T-helper 1 cell (primary cell): ENCODE measurements around the gene DCBLD1.

Source experiments
- DNase-seq, 5 donors: peaks; one replicate each; pipeline ENCODE4 v3.0.0-alpha.2; 2012 to 2020

DCBLD1 gene

DNA sequence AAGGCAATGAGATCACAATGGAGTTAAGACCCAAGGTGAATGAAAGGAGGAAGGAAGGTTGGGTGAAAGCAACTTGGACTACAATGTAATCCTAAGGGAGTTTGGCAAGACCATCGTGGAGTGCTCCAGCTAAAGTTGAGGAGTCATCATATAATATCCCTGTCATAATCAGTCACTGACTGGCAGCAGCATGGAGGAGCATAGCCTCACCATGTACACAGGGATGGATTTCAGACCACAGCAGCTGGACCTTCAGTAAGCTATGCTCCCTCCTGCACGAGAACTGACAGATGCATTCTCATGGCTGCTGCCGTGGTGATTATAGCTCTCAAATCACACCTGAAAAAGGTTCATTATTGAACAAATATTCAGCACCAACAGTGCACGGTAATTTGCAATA is 76.8 kb downstream of the DCBLD1 start:
- no peak for DNase-seq

DNA sequence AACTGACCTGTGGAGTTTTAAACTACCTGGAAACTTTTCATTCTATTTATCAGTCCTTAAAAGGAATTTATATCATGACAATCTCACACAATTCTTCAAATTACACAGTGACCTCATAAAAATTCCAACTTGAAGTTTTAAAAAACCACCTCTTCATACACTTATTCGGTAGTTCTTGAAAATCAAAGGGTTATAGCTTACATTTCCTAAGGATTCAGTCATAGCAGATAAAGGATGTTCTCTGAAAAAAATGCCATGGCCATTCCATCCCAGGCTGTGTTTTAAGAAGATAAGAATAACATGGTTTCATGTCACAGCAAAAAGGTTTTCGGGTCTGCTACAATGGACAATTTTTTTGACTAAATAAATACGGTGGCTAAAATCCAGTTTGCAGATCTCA is 78.7 kb downstream of the DCBLD1 start:
- no peak for DNase-seq

DNA sequence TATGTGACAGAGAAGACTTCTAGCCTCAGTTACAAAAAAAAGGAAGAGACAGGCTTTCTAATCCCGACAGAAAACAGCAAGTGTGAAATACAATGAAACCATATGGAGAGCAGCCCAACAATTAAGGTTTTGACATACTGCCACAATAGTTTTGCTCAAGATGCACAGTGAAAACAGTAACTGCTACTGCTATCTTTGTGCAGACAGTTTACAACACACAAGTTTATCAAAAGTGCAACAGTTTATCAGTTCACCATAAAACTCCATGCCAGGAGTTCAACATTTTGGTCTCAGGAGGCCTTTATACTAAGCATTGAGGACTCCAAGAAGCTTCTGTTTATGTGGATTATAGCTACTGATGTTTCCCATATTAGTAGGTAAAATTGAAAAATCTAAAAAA is 82.2 kb downstream of the DCBLD1 start:
- no peak for DNase-seq

DNA sequence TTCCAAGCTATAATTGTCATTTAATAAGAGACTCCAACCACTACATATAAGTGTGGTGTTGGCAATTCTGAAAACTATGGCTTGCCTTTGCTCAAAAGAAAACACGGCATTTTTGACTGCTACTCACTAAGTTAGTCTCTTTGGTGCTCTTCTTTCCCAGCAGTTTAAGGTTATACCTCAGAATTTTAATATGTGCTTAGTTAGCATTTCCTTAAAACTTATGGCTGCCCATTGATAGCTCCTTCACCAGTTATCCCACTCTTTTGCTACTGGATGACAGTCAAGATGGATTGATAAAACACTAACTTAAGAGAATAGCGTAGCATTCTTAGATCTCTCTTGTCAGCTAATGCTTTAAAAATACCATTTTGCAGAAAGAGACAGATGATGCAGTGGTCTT is 85.8 kb downstream of the DCBLD1 start:
- DNase-seq: no peak

DNA sequence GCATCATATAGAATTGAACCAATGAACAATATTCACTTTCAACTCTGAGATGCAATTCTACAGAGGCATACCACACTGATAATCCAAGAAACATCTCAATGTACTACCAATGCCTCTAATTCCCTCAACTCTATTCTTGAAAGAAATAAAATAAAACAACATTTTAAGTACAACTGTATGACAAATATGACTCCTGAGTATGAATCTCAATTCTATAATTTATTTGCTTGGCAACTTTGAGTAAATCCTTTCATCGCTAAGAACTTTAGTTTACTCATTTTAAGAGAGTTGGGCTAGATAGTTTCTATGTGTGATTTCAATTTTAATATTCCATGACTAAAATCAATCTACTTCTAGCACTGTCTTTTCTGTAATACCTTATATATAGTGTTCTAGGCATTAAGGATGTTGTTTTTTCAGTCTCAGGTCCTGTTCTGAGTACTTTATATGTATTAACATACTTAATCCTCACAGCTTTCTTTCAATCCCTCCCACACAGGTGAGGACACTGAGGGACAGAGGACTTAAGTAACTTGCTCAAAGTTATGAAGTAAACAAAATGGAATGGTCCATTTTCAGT is 86.4 kb downstream of the DCBLD1 start:
- DNase-seq: peak in 1 of 5 donors; percentile 16

DNA sequence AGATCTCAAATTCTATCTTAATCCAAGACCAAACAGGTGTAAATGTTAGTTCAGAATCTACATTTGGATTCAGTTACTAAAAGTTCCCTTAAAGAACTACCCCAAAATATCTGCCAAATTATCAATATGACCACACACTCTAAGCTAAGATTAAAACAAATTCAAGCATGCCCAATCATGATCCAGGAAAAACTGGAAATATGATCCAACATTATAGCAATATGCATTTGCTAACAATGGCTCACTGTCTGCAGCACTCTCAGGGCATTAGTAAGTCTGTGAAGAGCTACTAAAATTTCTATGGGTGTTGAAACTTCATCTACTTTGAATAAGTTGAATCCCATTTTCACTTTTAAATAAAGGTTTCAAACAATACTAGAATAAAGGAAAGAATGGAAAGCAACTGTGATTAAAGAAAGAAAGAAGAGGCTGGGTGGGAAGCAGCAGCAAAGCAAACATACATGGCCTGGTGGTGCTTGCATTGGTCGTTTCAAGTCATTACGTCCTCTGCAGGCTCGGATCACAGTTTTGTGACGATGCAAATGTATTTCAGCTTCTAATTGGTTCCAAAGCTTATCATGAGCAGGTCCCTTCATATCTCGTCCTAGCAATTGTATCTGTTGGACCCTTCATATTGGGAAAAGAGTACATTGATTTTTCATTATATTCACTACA is 90.7 kb downstream of the DCBLD1 start:
- no peak for DNase-seq

DNA sequence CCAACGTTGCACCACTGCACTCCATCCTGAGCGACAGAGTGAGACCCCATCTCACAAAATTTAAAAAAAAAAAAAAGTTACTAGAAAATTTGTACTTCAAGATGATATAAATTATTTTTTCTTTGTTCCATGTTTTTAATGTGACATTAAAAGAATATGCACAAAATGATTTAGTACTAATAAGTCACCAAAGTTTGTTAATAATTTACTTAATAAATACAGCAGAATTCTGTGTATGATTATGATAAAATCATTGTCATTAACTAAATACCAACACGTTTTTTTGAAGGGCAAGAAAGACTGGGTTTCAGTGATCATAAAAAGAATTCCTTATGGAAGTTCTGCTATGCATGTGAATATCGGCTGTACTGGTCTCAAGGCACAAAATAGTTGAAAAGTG is 91.7 kb downstream of the DCBLD1 start:
- DNase-seq: no peak

DNA sequence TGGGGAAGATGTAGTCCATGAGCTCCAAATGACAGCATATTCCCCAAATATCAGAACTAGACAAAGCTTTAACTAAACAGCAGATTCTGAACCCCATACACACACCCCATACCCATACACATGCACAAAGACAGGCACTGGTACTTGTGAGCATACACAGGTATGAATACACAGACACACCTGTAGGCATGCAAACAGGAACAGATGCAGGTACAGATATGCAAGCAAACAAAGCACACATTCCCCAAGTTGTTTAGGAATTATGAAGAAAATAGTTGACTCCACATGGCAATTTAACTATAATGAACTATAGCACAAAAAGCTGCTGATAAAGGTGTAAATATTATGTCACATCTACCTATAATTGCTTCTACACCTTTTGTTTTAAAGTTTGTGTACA is 103.2 kb downstream of the DCBLD1 start:
- no peak for DNase-seq

DNA sequence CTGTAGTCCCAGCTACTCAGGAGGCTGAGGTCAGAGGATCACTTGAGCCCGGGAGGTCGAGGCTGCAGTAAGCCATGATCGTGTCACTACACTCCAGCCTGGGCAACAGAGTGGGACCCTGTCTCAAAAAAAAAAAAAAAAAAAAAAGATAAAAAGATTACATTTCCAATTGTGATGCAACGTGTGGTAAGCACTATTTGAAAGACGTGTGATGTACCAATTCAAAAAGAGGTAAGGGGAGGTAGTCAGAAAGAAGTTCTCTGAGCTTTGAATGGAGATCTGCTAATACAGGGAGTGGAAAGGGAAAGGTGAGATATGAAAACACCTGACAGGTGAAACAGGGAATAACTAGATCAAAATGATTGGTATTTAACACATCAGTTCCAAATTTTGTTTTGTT is 108.0 kb downstream of the DCBLD1 start:
- DNase-seq: no peak

DNA sequence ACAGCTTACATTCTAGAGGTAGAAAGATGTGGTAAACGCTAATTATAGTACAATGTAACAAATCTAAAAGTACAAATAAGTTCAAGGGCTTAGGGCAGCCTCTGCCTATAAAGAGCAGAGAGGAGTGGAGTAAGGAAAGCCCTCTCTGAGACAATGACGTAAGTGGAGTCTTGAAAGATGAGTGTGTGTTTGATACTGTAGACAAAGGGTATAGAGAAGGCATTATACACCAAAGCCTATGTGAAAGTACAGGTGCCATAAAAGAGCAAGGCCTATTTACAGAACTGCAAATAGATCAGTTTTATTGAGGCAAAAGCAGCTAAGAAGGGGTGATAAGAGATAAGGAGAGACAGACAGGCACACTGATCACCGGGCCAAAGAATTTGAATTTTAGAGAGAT is 108.9 kb downstream of the DCBLD1 start:
- DNase-seq: no peak

DNA sequence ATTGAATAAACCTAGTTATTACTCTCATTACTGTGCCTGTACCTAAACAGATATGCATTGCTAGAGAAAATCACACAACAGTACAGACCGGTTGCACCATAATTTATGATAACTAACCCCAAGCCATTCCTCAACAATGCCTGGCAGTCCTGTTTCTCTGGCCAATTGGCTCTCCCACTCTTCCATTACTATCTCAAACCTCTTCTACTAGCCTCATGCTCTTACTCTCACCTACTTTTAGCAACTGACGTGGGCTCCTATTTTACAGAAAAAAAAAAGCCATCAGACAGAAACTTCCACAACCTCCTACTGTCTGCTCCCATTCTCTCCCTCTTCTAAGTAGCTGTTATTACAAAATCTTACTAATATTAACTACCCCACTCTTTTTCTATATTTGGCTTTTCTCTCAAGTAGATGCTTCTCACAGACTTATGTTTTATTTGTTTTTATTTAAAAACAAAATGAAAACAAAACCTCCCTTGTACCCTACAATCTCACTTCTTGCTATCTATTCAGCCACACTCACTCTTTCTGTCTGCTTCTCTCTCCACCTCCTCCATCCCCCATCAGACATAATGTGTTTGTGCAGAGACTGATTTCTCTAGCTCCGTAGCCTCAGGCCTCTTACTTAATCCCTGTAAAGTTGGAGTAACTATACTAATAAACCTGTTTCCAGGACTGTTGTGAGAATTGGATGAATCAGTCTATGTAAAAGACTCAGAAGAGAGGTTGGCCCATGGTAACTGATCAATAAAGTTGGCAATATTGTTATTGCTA is 110.7 kb downstream of the DCBLD1 start:
- no peak for DNase-seq

DNA sequence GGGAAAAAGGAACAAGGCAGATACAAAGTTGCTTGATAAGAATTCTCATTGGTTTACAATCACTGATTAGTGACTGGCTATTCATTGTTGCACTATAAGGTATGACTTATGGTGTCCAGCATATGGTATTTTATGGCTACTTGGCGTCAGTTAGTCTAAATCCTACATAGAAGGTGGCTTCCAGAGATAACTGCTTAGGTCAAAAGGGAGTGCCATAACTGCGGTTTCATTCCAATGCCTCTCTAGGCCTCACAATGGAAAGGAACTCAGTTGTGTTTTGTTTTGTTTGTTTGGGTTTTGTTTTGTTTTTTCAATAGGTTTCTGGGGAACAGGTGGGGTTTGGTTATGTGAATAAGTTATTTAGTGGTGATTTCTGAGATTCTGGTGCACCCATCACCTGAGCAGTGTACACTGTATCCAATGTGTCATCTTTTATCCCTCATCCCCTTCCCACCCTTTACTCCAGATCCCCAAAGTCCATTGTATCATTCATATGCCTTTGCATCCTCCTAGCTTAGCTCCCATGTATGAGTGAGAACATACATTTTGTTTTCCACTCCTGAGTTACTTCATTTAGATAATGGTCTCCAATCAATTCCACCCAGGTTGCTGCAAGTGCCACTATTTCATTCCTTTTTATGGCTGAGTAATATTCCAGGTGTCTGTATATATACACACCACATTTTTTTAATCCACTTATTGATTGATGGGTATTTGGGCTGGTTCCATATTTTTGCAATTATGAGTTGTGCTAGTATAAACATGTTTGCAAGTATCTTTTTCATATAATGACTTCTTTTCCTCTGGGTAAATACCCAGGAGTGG is 112.8 kb downstream of the DCBLD1 start:
- DNase-seq: no peak

DNA sequence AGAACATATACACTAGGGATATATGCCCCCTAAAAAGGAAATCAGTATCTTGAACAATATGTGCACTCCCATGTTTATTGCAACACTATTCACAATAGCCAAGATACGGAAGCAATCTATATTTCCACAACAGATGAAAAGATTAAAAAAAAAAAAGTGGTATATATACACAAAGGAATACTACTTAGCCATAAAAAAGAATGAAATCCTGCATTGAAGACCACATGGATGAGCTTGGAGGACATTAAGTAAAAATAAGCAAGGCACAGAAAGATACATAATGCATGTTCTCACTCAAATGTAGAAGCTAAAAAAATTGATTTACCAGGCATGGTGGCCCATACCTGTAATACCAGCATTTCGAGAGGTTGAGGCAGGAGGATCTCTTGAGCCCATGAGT is 115.3 kb downstream of the DCBLD1 start:
- DNase-seq: no peak
